A549 (cell line): ENCODE data around the gene AFG3L2. TPM values are rescaled to one million over a fixed set of nuclear protein-coding genes. Genes with fewer than 3 reads are reported as not detected.

ENCODE experiments used
- ATAC-seq, 2 experiments: fragments of 200-7000 bp in 1 of 2; fragments of >200 bp in 1 of 2; cut with Nextera tagmentation in 1 of 2; cut with Tn5 transposase in 1 of 2; 3 replicates each; pipeline versions ENCODE4 v1.8.0 to v1.9.1; 2018 to 2020; ENCODE audit warnings: mild to moderate bottlenecking in 1 of 2, moderate library complexity in 1 of 2
- CTCF ChIA-PET: fragments of 300-600 bp; sonication (Branson Sonifier 250); formaldehyde crosslinking; extraction: SDS; loops from one replicate; lab custom pipeline; 2021; ENCODE audit warnings: antibody characterized with exemption, inconsistent platforms; lab: Yijun Ruan, JAX
- POLR2A ChIA-PET: fragments of 350-600 bp; formaldehyde crosslinking; extraction: SDS; loops from one replicate; lab custom pipeline; 2021; ENCODE audit warnings: antibody characterized with exemption, inconsistent platforms; lab: Yijun Ruan, JAX
- DNase-seq, 2 experiments: peaks; one replicate each; pipeline versions ENCODE4 v3.0.0 to v3.0.0-alpha.2; 2011 to 2016; ENCODE audit warnings: low read depth in 1 of 2, low spot score in 1 of 2
- FAIRE-seq: peaks from 2 replicates; lab custom pipeline; 2011; peaks lifted over from hg19 to GRCh38; lab: Jason Lieb, UNC
- H3K27ac ChIP-seq, 2 experiments: fragments of >200 bp; sonication (Bioruptor Twin); formaldehyde crosslinking; 3 replicates each; pipeline ENCODE4 v1.5.1; 2016 to 2017
- H3K4me1 ChIP-seq: fragments of >200 bp; sonication (Bioruptor Twin); formaldehyde crosslinking; 3 replicates; pipeline ENCODE4 v1.6.1; 2016
- H3K4me2 ChIP-seq: fragments of >200 bp; sonication (Bioruptor Twin); formaldehyde crosslinking; 3 replicates; pipeline ENCODE4 v1.6.1; 2016
- H3K4me3 ChIP-seq: fragments of >200 bp; sonication (Bioruptor Twin); formaldehyde crosslinking; 3 replicates; pipeline ENCODE4 v1.5.1; 2016
- H3K9me3 ChIP-seq: fragments of >200 bp; sonication (Bioruptor Twin); formaldehyde crosslinking; 3 replicates; pipeline ENCODE4 v1.6.1; 2016
- BCL3 ChIP-seq: fragments of >200 bp; sonication (Bioruptor Twin); formaldehyde crosslinking; IDR thresholded peaks from 3 replicates; pipeline ENCODE4 v1.6.1; 2016
- BHLHE40 ChIP-seq: IDR thresholded peaks from 2 replicates; pipeline ENCODE4 v1.6.1; 2012; ENCODE audit warnings: low read depth, low read length, inconsistent platforms
- E2F6 ChIP-seq: IDR thresholded peaks from 2 replicates; pipeline ENCODE4 v1.6.1; 2012; ENCODE audit warnings: low read depth, borderline replicate concordance
- EHMT2 ChIP-seq: fragments of 200-600 bp; sonication (generic); IDR thresholded peaks from 2 replicates; pipeline ENCODE4 v1.6.1; 2016; ENCODE audit warnings: antibody characterized with exemption, low read depth, mild to moderate bottlenecking, moderate library complexity
- EP300 ChIP-seq, 2 experiments: fragments of >200 bp; sonication (Bioruptor Twin); formaldehyde crosslinking; IDR thresholded peaks; 2 replicates in 1 of 2; 3 replicates in 1 of 2; pipeline ENCODE4 v1.6.1; 2016 to 2017
- ESRRA ChIP-seq: fragments of 150-350 bp; IDR thresholded peaks from 2 replicates; pipeline ENCODE4 v1.6.1; 2014; ENCODE audit warnings: mild to moderate bottlenecking, low read length, borderline replicate concordance
- FOSL2 ChIP-seq, 2 experiments: fragments of 450-650 bp in 1 of 2; fragments of >200 bp in 1 of 2; sonication (Bioruptor Twin) in 1 of 2; formaldehyde crosslinking; IDR thresholded peaks; 2 replicates each; pipeline versions ENCODE4 v1.5.0 to v1.6.1; 2016 to 2020; ENCODE audit warnings: mild to moderate bottlenecking in 1 of 2, moderate library complexity in 1 of 2
- GATA3 ChIP-seq: IDR thresholded peaks from 2 replicates; pipeline ENCODE4 v1.6.1; 2012; ENCODE audit warnings: borderline replicate concordance
- HES2 ChIP-seq: fragments of >200 bp; sonication (Bioruptor Twin); formaldehyde crosslinking; IDR thresholded peaks from 2 replicates; pipeline ENCODE4 v1.6.1; 2016
- HOXA7 ChIP-seq: fragments of 250-450 bp; sonication (Bioruptor Pico); IDR thresholded peaks from 2 replicates; pipeline ENCODE4 v1.5.0; 2020; ENCODE audit warnings: mild to moderate bottlenecking, moderate library complexity
- HOXB13 ChIP-seq: fragments of 250-450 bp; sonication (Bioruptor Pico); IDR thresholded peaks from 2 replicates; pipeline ENCODE4 v1.5.0; 2020; ENCODE audit warnings: low read depth, mild to moderate bottlenecking, moderate library complexity
- HOXB5 ChIP-seq: fragments of 250-450 bp; sonication (Bioruptor Pico); IDR thresholded peaks from 2 replicates; pipeline ENCODE4 v1.5.0; 2020; ENCODE audit warnings: mild to moderate bottlenecking, moderate library complexity
- KDM5A ChIP-seq: fragments of 200-600 bp; sonication (generic); IDR thresholded peaks from 2 replicates; pipeline ENCODE4 v1.6.1; 2016; ENCODE audit warnings: antibody characterized with exemption, mild to moderate bottlenecking
- MAFK ChIP-seq: fragments of 450-650 bp; IDR thresholded peaks from 2 replicates; pipeline ENCODE4 v1.6.1; 2014; ENCODE audit not compliant: partially characterized antibody
- MAX ChIP-seq: IDR thresholded peaks from 2 replicates; pipeline ENCODE4 v1.6.1; 2012
- MAZ ChIP-seq: fragments of 150-350 bp; IDR thresholded peaks from 2 replicates; pipeline ENCODE4 v1.6.1; 2014; ENCODE audit warnings: antibody characterized with exemption, low read depth, low read length, borderline replicate concordance
- MYC ChIP-seq: IDR thresholded peaks from 2 replicates; pipeline ENCODE4 v1.6.1; 2012; ENCODE audit warnings: mild to moderate bottlenecking, inconsistent platforms, low read length, improper control_type of control experiment, borderline replicate concordance
- NR3C1 ChIP-seq: fragments of >200 bp; sonication (Bioruptor Twin); formaldehyde crosslinking; IDR thresholded peaks from 3 replicates; pipeline ENCODE4 v1.6.1; 2017
- PBX3 ChIP-seq: IDR thresholded peaks from 2 replicates; pipeline ENCODE4 v1.6.1; 2012
- PHF8 ChIP-seq: fragments of 200-600 bp; sonication (generic); IDR thresholded peaks from 2 replicates; pipeline ENCODE4 v1.6.1; 2016; ENCODE audit warnings: low read depth, mild to moderate bottlenecking, antibody characterized with exemption, moderate library complexity, borderline replicate concordance
- POLR2A ChIP-seq: IDR thresholded peaks from 2 replicates; pipeline ENCODE4 v1.6.1; 2012; ENCODE audit warnings: mild to moderate bottlenecking, low read length
- RAD21 ChIP-seq, 2 experiments: fragments of >200 bp in 1 of 2; sonication (Bioruptor Twin) in 1 of 2; formaldehyde crosslinking in 1 of 2; IDR thresholded peaks in 1 of 2; conservative IDR thresholded peaks in 1 of 2; 2 replicates in 1 of 2; 3 replicates in 1 of 2; pipeline ENCODE4 v1.6.1; 2012 to 2018; ENCODE audit warnings: inconsistent platforms in 1 of 2
- RARB ChIP-seq: fragments of 250-450 bp; sonication (Bioruptor Pico); IDR thresholded peaks from 2 replicates; pipeline ENCODE4 v1.8.0; 2021; ENCODE audit warnings: mild to moderate bottlenecking, moderate library complexity
- REST ChIP-seq: fragments of 200-600 bp; sonication (generic); IDR thresholded peaks from 2 replicates; pipeline ENCODE4 v1.6.1; 2016; ENCODE audit warnings: antibody characterized with exemption, mild to moderate bottlenecking, moderate library complexity
- RFX5 ChIP-seq: fragments of 450-650 bp; IDR thresholded peaks from 2 replicates; pipeline ENCODE4 v1.7.1; 2014; ENCODE audit warnings: antibody characterized with exemption, mild to moderate bottlenecking, moderate library complexity
- RNF2 ChIP-seq: fragments of 200-600 bp; sonication (generic); IDR thresholded peaks from 2 replicates; pipeline ENCODE4 v1.6.1; 2016; ENCODE audit warnings: low read depth, mild to moderate bottlenecking, antibody characterized with exemption, moderate library complexity, borderline replicate concordance
- SMC3 ChIP-seq: fragments of >200 bp; sonication (Bioruptor Twin); formaldehyde crosslinking; IDR thresholded peaks from 3 replicates; pipeline ENCODE4 v1.6.1; 2018; ENCODE audit warnings: inconsistent platforms
- TFCP2L1 ChIP-seq: fragments of 250-450 bp; sonication (Bioruptor Pico); IDR thresholded peaks from 2 replicates; pipeline ENCODE4 v1.5.0; 2021; ENCODE audit warnings: mild to moderate bottlenecking
- ZNF302 ChIP-seq: fragments of 250-450 bp; sonication (Bioruptor Pico); IDR thresholded peaks from 2 replicates; pipeline ENCODE4 v1.9.0; 2021; ENCODE audit warnings: inconsistent platforms, mild to moderate bottlenecking, moderate library complexity
- WGBS: methylation state at CpG from one replicate; pipeline ENCODE4 v1.1.6; 2017; ENCODE audit errors: missing lambda C conversion rate; 5-methylcytosine and 5-hydroxymethylcytosine counted together
- polyA plus RNA-seq, 4 experiments: library from polyadenylated mRNA; depleted of rRNA in 3 of 4; stranded (reverse); fragments of >200 nt; fragmentation: RNase III in 1 of 4; extraction: RNeasy Plus Mini Kit Qiagen cat#74134 plus additional on column Dnase treatment in 1 of 4; gene quantifications; 2 replicates in 3 of 4; 3 replicates in 1 of 4; pipeline ENCODE4 v1.2.3, GENCODE V29; 2011 to 2017

The AFG3L2 gene
- polyA plus RNA-seq, 2 of the 4 experiments (the other 2 are of a cell fraction), result 33.7 to 56.4 TPM

- WGBS, result 93% methylated on average over 6 of the region's 6 CpGs
- Histone ChIP-seq H3K9me3 (no peaks in the 10 kb centered on the region), H3K4me2 (no peak overlapping the region; the same call in 2 of the 3 replicates), H3K4me1 (peaks cover 9% of the 10 kb centered on the region; the same call in 1 of the 3 replicates), H3K4me3 (no peak overlapping the region), H3K27ac (no peak overlapping the region)
- ChIA-PET CTCF (no interaction called here), POLR2A (no interaction called here)
- no peak for TF ChIP-seq MAZ
- no peak for TF ChIP-seq RARB (CRISPR knock-in tag)
- TF ChIP-seq RNF2, result no peak
- TF ChIP-seq RAD21 (conservative IDR thresholded peaks at IDR 0.05 in 1 of 2, IDR thresholded peaks at IDR 0.05 in 1 of 2), result no peak
- no peak for TF ChIP-seq RFX5
- TF ChIP-seq BHLHE40, result no peak
- TF ChIP-seq TFCP2L1 (CRISPR knock-in tag), result no peak
- TF ChIP-seq MAFK, result no peak
- no peak for TF ChIP-seq E2F6
- no peak for TF ChIP-seq PHF8
- TF ChIP-seq PBX3, result no peak
- TF ChIP-seq EHMT2, result no peak
- TF ChIP-seq POLR2A, result no peak
- TF ChIP-seq NR3C1, result no peak
- no peak for TF ChIP-seq KDM5A
- no peak for TF ChIP-seq ESRRA
- TF ChIP-seq ZNF302 (CRISPR knock-in tag), result no peak
- no peak for TF ChIP-seq EP300 (IDR thresholded peaks at IDR 0.05)
- FAIRE-seq (no peak), ATAC-seq (no peak), DNase-seq (no peak)
Measured at GRCh38 chr18:12374401-12374800, 2.6 kb downstream of the AFG3L2 start.

- H3K4me2 ChIP-seq, result no peak overlapping the region
- TF ChIP-seq REST (no peak), TFCP2L1 (CRISPR knock-in tag) (no peak), BCL3 (no peak), SMC3 (no peak), GATA3 (no peak), HOXB5 (CRISPR knock-in tag) (no peak), MYC (no peak), HES2 (no peak), FOSL2 (IDR thresholded peaks at IDR 0.05) (no peak), FOSL2 (CRISPR knock-in tag; IDR thresholded peaks at IDR 0.05) (no peak), EP300 (IDR thresholded peaks at IDR 0.05) (no peak), HOXA7 (CRISPR knock-in tag) (no peak), MAX (no peak), EHMT2 (no peak), RNF2 (no peak), HOXB13 (CRISPR knock-in tag) (no peak), RFX5 (no peak)
- DNase-seq (no peak), ATAC-seq (no peak), FAIRE-seq (no peak)
- WGBS, result 89% methylated on average over 2 of the region's 2 CpGs
- no peak overlapping the region for H3K27ac ChIP-seq
- ChIA-PET CTCF (no interaction called here), POLR2A (no interaction called here)
- H3K9me3 ChIP-seq, result no peaks in the 10 kb centered on the region
- peaks cover 9% of the 10 kb centered on the region; the same call in 1 of the 3 replicates for H3K4me1 ChIP-seq
- no peak overlapping the region for H3K4me3 ChIP-seq
Measured at GRCh38 chr18:12373771-12374116, 3.3 kb downstream of the AFG3L2 start.
